Stimulated activated CD8-positive, alpha-beta memory T cell treated with anti-CD3 and anti-CD28 coated beads, Interleukin-4, amount 100 ng/mL, for 4 hours (primary cell): ENCODE data around the gene FIGNL1.

ENCODE experiments used
- DNase-seq, 2 donors: peaks; one replicate each; pipeline ENCODE4 v3.0.0-alpha.2; 2020; ENCODE audit warnings: low read depth in 2 of 2, low spot score in 1 of 2

Gene FIGNL1

GRCh38 chr7:50449881-50450589 is at the start of gene FIGNL1:
FIGNL1 (minus strand) TSS chr7:50450350; CDS start chr7:50447287, 3,063 bp downstream.
- DNase-seq, result peak; percentile 53 to 70

DNA sequence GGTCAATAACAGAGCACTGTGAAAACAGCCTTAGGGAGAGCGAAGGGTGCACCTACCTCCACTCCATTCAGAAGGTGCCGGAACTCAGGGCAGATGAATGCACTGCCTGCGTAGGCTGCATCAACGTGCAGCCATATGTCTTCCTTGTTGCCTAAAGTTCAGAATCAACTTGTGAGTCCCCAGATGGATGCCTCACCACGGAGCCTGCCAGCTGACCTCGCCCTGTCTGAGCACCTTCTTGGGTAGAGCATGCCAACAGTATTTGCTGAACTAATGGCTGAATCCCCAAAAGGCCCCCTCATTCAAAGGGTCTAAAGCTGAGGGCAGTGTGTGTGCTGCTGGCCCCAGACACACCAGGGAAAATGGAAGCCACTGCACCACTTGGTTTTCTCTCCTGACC is 48.9 kb upstream of the FIGNL1 start:
- no peak for DNase-seq

GRCh38 chr7:50497968-50498367 is 47.8 kb upstream of the FIGNL1 start:
- DNase-seq, result no peak

- no peak for DNase-seq
Observed at GRCh38 chr7:50497068-50497642, 47.0 kb upstream of the FIGNL1 start.

GRCh38 chr7:50496569-50496968 is 46.4 kb upstream of the FIGNL1 start:
- no peak for DNase-seq

GRCh38 chr7:50495746-50496145 is 45.6 kb upstream of the FIGNL1 start:
- no peak for DNase-seq

- DNase-seq, result no peak
Observed at GRCh38 chr7:50492770-50493519, 42.8 kb upstream of the FIGNL1 start.

- DNase-seq, result no peak
Observed at GRCh38 chr7:50491943-50492342, 41.8 kb upstream of the FIGNL1 start.

- no peak for DNase-seq
Observed at GRCh38 chr7:50491209-50491608, 41.1 kb upstream of the FIGNL1 start.

- DNase-seq, result no peak
Observed at GRCh38 chr7:50488379-50488778, 38.2 kb upstream of the FIGNL1 start.

DNA sequence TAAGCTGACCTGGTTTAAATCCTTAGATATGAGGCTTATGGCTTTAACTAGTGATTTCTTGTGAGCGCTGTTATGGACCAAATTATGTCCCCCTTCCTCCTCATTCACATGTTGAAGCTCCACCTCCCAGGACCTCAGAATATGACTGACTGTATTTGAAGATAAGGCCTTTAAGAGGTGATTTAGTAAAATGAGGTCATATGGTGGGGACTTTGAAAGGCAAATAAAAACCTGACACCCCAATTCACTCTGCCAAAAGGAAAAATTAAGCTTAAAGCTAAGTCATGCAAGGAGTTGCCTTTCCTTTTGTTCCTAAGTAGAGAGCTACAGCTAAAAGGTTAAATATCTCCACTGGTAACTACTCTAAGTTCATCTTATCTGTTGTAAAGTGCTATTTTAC is 36.4 kb upstream of the FIGNL1 start:
- DNase-seq, result no peak

DNA sequence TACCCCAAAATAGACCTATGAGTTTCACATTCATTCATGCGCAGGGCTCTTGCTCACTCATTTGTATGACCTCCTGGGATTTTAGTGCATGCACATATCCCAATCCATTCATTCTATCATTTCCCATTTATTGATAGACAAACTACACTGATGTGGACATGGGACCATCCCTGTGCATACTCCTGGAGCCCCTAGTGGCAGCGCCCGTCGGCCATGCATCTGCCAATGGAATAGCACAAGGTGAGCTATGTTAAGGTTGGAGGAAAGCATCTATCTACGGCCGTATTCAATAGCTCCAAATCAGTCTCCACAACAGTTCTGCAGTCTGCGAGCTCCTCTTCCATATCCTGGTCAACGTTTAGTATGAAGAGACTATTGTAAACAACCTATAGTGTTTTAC is 31.7 kb upstream of the FIGNL1 start:
- no peak for DNase-seq

DNA sequence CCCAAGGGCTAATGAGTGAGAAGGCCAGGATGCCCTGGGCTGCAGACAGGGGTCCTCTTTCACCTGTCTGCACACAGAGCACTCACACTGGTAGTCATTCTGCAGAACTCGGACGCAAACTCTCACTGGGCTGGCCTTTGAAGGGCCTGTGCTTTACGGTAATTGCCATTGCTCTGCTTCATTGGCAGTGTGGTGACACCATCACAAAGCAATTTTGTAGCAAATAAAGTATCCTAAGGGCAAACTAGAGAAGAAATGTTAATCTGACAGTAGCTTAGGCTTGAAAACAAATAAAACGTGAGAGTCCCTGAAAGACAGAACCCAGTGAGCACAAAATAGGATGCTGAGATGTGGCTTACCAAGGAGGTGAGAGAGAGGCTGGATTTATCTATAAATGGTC is 30.6 kb upstream of the FIGNL1 start:
- no peak for DNase-seq

DNA sequence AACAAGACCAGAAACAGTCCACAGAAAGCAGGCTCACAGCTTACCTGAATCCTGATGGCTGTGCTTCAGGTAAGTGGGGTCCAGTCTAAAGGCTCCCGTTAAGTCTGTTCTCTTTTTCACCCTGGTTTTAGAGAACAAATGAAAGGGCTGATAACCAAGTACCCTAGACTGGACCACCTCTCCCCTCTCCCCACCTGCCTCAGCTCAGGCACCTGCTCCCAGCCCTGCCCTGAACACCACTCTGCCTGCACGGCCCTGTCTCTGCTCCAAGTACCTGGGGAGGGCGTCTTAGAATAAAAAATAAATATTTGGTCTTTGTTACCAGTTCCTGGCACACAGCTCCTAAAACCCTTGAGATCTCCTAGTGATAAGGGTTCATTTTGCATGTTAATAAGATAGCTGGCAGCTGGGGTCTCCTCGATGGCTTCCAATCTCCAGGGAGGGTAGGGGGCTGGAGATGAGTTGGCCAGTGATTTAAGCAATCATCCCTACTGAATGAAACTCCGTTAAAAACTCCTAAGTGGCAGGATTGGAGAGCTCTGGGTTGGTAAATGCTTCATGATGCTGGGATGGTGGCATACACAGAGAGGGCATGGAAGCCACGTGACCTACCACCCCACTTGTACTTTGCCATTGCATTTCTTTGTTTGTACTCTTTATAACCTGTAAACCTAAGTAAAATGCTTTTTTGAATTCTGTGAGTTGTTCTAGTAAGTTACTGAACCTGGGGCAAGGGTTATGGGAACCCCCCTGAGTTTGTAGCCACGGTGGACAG is 29.8 kb upstream of the FIGNL1 start:
- DNase-seq, result no peak

DNA sequence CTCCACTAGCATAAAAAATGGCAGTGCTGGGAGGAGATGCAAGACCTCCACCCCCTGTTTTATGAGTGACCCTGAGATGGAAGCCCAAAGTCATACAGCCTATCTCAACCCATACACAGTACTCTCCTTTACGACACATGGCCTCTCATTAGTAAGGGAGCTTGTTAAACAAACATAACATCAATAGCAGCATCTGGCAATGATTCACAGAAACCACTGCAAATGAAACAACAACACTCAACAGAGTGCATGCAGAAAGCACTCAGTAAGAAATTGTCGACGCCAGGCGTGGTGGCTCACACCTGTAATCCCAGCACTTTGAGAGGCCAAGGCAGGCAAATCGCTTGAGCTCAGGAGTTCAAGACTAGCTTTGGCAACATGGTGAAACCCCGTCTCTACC is 27.5 kb upstream of the FIGNL1 start:
- DNase-seq, result no peak

GRCh38 chr7:50476953-50477625 is 26.9 kb upstream of the FIGNL1 start:
- DNase-seq, result no peak

DNA sequence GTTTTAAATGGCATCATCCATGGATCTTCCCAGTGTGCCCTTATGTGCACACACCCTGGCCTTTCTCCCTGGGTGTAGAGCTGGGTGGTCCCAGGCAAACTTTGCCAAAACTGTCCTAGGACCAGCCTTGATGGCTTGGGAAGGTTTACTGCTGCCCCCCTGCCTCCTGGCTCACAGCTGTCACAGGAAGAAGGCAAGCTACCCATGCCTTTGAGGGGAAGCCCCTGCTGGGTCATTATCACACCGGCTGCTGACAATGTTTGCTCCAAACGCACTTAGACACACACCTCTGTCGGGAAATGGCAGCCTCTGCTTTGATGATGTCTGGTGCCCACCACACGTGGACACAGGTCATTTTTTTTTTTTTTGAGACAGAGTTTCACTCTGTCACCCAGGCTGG is 25.2 kb upstream of the FIGNL1 start:
- no peak for DNase-seq

GRCh38 chr7:50474382-50475160 is 24.4 kb upstream of the FIGNL1 start:
- DNase-seq, result no peak

- no peak for DNase-seq
Observed at GRCh38 chr7:50473531-50473930, 23.4 kb upstream of the FIGNL1 start.

DNA sequence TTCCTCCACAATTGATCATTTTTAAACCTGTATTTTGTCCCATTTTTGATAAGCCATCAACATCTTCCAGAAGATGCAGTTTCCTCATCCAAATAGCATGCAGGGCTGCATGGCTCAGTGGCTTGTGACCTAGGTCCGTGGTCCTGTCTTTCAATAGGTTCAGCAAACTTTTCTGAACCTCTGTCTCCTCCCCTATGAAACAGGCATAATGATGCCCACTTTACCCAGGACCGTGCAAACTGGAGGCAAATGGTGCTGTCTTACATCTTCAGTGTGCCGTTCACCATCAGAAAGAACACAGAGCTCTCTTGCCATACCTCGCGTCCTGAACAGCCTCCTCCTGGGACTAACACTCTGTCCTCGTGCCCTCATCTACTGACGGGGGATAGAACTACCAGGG is 22.3 kb upstream of the FIGNL1 start:
- no peak for DNase-seq
